Dermis microvascular lymphatic vessel endothelial cell (primary cell): Measurements from ENCODE around the gene CROCC2. TPM values are rescaled to one million over a fixed set of nuclear protein-coding genes. Genes with fewer than 3 reads are reported as not detected.
"Not testable (repeated sequence)": the region's sequence is repeated elsewhere in the genome, so short reads cannot be mapped to it uniquely, and the experiment has no call there.

Experiments used
- DNase-seq, 2 donors: peaks; one replicate each; pipeline versions ENCODE4 v3.0.0 to v3.0.0-alpha.2; 2010; ENCODE audit warnings: low read depth in 2 of 2
- total RNA-seq: library from RNA; depleted of rRNA; stranded (reverse); fragments of >200 nt; gene quantifications from 2 replicates; pipeline ENCODE4 v1.2.1, GENCODE V29; 2014

Gene CROCC2
- total RNA-seq, 1 donor from 2014 or later = not detected

DNA sequence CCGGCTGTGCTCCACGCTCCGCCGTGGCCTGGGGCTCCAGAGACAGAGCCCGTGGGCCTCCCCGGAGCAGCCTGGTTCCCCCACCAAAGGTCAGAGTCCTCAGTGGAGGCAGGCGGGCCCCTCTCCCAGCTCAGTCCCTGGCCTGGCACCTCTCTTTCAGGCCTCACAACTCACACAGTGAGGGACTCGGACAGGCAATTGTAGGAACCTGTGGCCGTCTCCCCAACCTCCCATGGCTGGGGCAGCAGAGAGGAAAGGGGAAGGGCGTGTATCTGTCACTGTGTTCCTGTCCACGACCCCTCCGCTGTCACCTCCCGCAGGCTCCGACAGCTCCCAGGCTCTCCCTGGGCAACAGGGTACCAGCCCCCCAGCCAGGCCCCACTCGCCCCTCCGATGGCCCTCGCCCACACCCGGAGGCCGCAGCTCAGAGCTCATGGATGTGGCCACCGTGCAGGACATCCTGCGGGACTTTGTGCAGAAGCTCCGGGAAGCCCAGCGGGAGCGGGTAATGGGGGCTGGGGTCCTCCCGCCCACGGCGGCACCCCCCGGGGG, 59.8 kb downstream of the CROCC2 start:
- DNase-seq = no peak

- no peak for DNase-seq
Measured at GRCh38 chr2:240966457-240966905, 60.3 kb downstream of the CROCC2 start.

GRCh38 chr2:240966906-240967680, 61.0 kb downstream of the CROCC2 start:
- DNase-seq = no peak

DNA sequence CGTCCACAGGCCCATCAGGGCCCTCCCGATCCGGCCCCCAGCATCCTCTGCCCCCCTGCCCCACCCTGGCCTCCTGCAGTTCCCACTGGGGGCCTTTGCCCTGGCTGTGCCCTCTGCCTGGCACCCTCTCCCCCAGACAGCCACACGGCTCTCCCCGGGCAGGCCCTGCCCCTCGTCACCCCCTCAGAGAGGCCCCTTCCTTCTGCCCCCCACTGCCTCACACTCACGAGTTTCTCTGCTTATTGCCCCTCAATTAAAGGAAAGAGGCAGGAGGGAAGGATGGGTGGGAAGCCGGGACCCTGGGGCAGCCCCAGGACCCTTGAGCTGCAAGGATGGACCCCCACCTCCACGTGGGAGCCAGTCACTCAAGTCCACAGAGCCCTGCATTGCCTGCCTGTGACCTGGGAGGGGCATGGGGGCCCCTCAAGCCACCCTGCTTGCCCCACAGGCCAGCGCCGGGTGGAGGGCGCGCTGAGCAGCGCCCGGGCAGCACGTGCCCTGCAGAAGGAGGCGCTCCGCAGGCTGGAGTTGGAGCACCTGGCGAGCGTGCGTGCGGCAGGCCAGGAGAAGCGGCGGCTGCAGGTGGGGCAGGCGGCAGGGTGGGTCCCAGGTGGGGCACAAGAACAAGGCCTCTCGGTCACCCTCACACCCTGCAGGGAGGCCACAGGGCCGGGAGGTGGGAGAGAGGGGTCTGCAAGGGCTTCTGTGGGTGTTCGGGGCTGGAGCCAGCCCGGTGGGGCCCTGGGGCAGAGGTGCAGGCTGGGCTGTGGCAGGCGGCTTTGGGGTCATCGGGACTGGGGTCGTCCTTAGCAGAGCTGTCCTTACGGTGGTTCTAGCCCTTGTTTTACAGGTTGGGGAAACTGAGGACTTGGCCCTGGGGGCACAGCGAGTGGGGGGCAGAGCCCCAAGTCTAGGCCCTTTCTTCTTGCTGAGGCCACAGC, 61.8 kb downstream of the CROCC2 start:
- no peak for DNase-seq

GRCh38 chr2:240968731-240969624, 62.8 kb downstream of the CROCC2 start:
- no peak for DNase-seq

DNA sequence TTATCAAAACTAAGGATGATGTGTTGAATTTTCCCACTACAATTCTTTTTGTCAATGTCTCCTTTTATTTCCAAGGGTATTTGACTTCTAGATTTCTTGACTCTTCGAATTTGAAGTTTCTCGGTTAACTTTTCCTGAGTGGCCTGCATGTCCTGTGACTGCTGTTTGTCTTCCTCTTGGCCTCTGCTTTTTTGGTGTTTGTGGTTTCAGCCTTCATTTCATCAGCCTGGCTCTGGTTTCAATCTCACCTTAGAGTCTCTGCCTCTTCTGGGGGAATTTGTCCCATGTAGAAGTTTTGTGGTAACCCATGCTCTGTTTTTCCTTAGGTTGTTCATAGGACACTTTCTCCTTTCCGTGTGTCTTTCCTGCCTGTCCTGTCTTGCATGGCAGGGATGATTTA, 64.0 kb downstream of the CROCC2 start:
- no peak for DNase-seq

DNA sequence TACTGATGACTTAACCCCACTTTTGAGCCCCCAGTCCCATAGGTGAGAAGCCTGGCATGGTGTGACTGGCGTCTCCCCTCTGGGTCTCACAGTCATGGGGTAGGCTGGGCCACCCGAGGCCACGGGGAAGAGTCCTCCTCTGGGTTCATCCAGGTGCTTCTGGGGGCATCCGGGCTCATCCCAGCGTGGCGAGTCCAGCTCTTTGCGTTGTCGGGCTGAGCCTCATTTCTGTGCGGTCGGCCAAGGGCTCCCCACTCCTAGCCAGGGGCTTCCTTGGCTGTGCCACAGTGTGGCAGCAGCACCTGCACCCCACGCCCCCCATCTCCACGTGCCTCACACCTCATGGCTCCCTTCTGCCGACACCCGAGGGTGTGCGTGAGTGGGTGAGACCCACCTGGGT, 64.7 kb downstream of the CROCC2 start:
- DNase-seq = no peak

DNA sequence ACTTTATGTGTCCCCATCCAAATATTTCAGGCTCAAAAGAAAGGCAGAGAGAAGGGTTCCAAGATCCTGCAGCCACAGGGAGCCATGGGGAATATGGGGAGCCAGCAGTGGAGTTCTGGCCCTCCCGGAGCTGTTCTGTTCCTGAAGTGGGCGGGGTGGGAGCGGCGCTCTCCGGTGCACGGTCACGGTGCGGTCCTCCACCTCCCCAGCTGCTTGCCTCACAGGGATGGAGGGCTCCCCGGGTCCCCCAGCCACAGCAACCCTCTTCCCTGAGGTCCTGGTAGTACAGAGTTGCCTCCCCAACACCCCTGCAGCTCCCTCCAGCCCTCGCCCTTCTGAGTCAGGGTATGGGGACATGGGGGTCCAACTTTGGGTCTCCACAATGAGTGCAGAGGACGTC, 66.1 kb downstream of the CROCC2 start:
- DNase-seq = no peak

DNA sequence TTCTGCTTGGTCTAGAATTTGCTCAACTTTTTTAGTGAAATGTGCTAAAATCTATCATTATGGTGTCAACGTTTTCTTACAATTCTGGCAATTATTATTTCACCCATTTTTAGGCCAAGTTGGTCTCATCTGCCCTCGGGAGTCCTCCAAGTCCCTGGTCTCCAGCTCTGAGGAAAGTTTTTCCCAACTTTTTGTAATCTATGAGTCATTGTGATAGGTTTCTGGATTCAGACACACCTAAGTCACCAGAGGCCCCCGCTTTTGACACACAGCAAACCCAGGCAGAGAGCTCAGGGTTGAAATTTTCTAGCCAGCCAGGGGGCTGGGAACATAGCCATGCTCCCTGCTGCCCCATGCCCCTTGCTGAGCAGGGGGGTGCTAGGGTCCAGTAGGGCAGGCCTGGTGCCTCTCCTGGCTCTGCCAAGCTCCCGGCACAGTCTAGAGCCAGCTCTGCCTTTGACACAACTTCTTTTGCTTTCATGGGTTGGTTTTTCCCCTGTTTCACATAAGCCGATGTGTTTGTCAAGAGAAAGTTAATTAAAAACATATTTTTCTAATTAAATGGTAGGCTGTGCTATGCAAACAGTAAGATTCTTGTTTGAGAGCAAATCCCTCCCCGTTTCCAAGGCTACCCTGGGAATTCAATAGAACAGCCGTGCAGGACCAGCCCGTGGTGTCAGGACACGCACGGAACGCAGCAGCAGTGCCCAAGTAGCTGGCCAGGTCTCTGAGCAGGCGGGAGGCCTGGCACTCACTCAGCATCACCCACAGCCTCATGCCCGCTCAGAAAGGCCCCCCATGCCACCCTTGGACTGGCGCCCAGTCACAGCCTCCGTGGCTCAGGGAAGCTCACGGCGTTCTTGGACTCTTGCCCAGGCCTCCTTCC, 66.7 kb downstream of the CROCC2 start:
- no peak for DNase-seq

DNA sequence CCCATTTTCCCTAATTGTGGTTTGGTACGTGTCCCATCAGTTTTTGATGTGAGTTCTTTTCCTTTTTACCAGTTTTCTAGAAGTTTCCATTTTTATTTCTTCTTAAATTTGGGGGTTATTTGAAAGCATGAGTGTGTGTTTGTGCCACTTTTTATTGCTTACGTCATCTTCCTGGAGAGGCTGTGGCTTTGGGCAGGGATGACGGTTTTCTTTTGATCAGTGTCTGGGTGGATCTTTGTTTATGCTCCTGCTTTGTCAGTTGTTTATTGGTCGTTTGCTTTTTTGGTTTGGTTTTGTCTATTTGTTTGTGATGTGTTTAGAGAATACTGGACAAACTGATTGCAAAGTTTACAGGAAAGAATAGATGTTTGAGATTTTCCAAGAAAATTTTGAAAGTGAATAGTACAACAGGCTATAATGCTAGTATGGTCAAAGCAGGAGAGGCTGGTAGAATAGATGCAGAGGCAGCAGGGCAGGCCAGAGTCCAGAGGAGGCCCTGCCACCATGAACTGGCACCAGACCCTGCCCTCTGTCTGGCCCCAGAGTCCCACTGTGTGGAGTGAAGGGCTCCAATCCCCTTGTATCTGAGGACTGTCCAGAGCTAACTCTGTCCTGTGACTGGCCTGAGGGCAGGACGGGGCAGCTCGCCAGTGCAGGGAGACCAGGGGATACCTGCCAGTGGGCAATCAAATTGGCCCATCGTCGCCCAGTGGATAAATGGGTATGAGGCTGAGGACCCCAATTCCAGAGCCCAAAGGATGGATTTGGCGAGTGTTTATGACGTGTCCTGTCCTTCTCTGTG, 68.8 kb downstream of the CROCC2 start:
- DNase-seq = no peak

DNA sequence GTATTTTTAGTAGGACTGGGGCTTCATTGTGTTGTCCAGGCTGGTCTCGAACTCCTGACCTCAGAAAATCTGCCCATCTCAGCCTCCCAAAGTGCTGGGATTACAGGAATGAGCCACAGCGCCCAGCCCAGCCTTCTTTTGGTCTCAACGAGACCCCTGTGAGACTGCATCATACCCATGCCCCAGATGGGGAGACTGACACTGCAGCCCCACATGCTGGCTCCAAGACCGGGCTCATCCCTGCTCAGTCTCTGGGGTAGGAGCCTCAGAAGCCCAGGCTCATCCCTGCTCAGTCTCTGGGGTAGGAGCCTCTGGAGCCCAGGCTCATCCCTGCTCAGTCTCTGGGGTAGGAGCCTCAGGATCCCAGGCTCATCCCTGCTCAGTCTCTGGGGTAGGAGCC, 69.8 kb downstream of the CROCC2 start:
- not testable (repeated sequence) for DNase-seq

DNA sequence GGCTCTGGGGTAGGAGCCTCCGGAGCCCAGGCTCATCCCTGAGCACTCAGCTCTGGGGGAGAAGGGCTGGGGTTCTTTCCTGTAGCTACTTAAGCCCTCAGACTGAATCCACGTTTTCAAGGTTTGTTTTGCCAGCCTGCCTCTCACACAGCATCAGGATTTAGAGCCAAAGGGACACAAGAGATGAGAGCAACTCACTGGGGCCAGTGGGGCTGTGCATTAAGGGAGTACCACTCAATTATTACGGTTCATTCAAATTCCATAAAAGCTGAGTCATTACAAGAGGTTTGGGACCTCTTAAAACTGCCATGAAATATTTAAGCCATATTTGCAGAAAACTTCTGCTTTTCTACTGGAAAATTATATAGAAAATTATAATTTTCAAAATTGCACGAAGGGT, 75.1 kb downstream of the CROCC2 start:
- no peak for DNase-seq

DNA sequence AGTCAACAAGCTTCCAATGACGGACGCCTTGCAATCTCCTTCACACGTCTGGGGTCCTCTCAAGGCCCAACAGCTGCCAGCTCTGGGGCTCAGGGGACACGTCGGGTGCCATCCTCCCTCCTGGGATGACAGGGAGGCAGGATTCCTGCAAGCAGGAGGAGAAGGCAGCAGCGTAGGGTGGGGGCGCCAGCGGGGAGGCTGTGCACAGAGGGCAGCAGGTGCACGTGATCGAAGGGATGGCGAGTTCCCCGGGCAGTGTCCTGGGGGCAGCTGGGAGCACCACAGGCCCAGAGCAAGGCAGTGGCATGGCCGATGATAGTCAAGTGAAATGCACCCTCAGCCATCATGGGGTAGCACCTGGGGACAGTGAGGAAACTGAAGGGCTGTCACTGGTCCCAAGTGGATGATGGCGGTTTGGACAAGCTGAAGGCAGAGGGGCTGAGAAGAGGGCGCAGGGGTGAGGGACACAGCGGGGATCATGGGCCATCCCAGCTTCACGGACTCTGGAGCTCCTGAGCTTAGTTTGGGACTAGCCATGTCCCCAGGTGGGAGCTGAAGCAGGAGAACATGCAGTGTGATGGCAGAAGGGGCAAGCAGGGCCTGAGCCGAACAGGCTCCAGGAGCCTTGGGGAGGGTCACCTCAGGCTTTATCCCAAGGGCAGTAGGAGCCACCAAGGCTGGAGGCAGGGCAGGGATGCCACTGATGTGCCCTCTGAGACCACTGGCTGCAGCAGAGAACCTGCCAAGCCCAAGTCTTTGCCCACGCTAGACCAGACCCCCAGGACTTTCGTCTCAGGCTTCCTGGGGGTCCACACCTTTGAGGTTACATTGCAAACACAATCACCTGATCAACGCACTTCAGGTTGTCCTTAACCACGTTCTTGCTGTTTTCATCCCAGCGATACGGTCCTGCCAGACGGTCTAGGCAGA, 76.0 kb downstream of the CROCC2 start:
- DNase-seq = no peak

- no peak for DNase-seq
Measured at GRCh38 chr2:240982821-240983281, 76.7 kb downstream of the CROCC2 start.

DNA sequence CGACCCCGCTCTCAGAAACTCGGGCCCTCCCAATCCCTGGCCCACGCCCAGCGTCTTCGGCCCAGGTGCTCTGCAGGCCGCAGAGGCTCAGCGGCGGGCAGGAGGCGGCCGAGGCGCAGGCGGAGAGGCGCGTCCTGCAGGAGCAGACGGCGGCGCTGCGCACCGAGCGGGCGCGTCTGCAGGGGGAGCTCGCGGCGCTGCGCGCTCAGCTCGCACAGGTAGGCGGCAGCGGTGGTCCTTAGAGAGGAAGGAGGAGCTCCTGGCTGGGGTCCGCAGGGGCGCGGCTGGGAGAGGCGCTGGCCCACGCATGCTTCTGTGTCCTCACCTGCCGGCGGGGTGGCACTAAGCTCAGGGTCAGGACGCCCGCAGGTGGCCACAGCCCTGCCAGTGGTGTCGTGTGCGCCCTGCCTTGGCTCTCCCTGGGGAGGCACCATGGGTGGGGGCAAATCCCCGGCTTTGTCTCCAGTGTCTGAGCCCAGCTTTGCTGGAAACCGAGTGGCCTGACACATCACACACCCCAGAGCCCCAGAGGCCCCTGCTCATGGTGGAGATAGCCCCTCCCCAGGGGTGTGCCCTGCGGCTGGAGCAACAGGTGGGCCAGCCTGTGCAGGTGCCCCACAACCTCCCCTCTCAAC, 77.3 kb downstream of the CROCC2 start:
- DNase-seq = peak; percentile 25 to 74

GRCh38 chr2:240983996-240984498, 77.9 kb downstream of the CROCC2 start:
- DNase-seq = no peak
